Heart right ventricle (tissue), 16 donors: ENCODE results near the gene CRYL1. TPM values are rescaled to one million over a fixed set of nuclear protein-coding genes. Genes with fewer than 3 reads are reported as not detected.

Experiments used
- ATAC-seq, 8 donors: fragments of 200-7000 bp; cut with Tn5 transposase; one replicate each; pipeline ENCODE4 v1.9.1; 2020; ENCODE audit warnings: mild to moderate bottlenecking in 8 of 8, moderate library complexity in 8 of 8, moderate number of reproducible peaks in 1 of 8
- DNase-seq, 2 donors: peaks; one replicate each; pipeline ENCODE4 v3.0.0-alpha.2; 2020
- H3K27ac ChIP-seq, 10 donors: fragments of 200-600 bp; sonication (generic) in 2 of 10; one replicate each; pipeline versions ENCODE4 v1.5.0 to v1.8.0; 2020 to 2022; ENCODE audit warnings: mild to moderate bottlenecking in 3 of 10
- H3K27me3 ChIP-seq, 7 donors: fragments of 200-600 bp; one replicate each; pipeline ENCODE4 v1.8.0; 2021 to 2022; ENCODE audit warnings: mild to moderate bottlenecking in 2 of 7
- H3K36me3 ChIP-seq, 9 donors: fragments of 200-600 bp; sonication (generic) in 1 of 9; one replicate each; pipeline versions ENCODE4 v1.5.0 to v1.8.0; 2020 to 2022; ENCODE audit warnings: mild to moderate bottlenecking in 2 of 9
- H3K4me1 ChIP-seq, 9 donors: fragments of 200-600 bp; sonication (generic) in 1 of 9; one replicate each; pipeline versions ENCODE4 v1.5.0 to v1.8.0; 2020 to 2022; ENCODE audit warnings: mild to moderate bottlenecking in 4 of 9
- H3K4me3 ChIP-seq, 10 donors: fragments of 200-600 bp; sonication (generic) in 2 of 10; one replicate each; pipeline versions ENCODE4 v1.5.0 to v1.8.0; 2020 to 2022; ENCODE audit warnings: mild to moderate bottlenecking in 7 of 10, moderate library complexity in 2 of 10
- H3K9me3 ChIP-seq, 11 donors: fragments of 200-600 bp in 10 of 11; sonication (generic) in 2 of 11; one replicate each; pipeline versions ENCODE4 v1.5.0 to v1.8.0; 2013 to 2022; ENCODE audit warnings: mild to moderate bottlenecking in 2 of 11, control low read depth in 1 of 11, moderate library complexity in 1 of 11
- WGBS, 2 donors: extraction: QIAGEN DNeasy Blood & Tissue Kit; methylation state at CpG; one replicate each; pipeline ENCODE4 v1.1.7; 2013; ENCODE audit warnings: inconsistent platforms in 1 of 2; 5-methylcytosine and 5-hydroxymethylcytosine counted together
- intact Hi-C, 10 donors: fragments of 100-400 bp; cut with DNase I; formaldehyde crosslinking; loops; one replicate each; pipeline versions ENCODE4 v1.11.1 to v1.14.2; 2022
- polyA plus RNA-seq, 2 donors: library from polyadenylated mRNA; stranded (reverse); fragments of 200-250 nt; gene quantifications; one replicate each; pipeline ENCODE4 v1.2.3, GENCODE V29; 2013
- total RNA-seq, 10 donors: library from RNA; stranded (reverse); fragmentation: NEBNext Ultra II Directional in 3 of 10; extraction: Animal tissue kit (Norgen Biotek cat#: 25700) in 3 of 10; gene quantifications; one replicate each; pipeline versions ENCODE4 v1.2.1 to v1.2.4, GENCODE V29; 2021 to 2023
- TF ChIP-seq, protein P1 (sequence below), 9 donors: fragments of 200-600 bp; sonication (generic) in 2 of 9; IDR thresholded peaks; one replicate each; pipeline versions ENCODE4 v1.5.0 to v1.8.0; 2021 to 2022; ENCODE audit warnings: antibody characterized with exemption in 9 of 9, mild to moderate bottlenecking in 5 of 9, moderate library complexity in 1 of 9
- donor health status: Arrhythmogenic right ventricular cardiomyopathy.
- donor health status: ischemic (EF 13 %, LVEDD 7.1; RV severe dilation, severe dysfunction).
- donor health status: healthy with polysubstance abuse.
- donor health status: DM: no; HTN: yes; CAD: no.
- donor health status: DM: no; HTN: no; CAD: no.
- donor health status: ischemic (EF 25% LVEDD 6.9; RV normal size, moderate dysfunction).
- donor health status: ischemic (EF 25% LVEDD 5.7; RV mildly dilated, moderate dysfunction).
- donor health status: healthy.
- donor health status: DM: yes; HTN: yes; CAD: no.
- donor health status: Ischemic cardiomyopathy.
- donor health status: ischemic (EF 35%, LVEDD 5.7; RV mildly dilated, moderate dysfunction).
- donor health status: nonischemic (EF 11% LVEDD 7.7; RV severe dilation, severe dysfunction).
- donor health status: DM: yes; HTN: yes; CAD: no.
- donor health status: PGD.
- donor health status: ischemic (EF 29% LVEDD 5.4; RV normal size, mild dysfunction).
- donor health status: nonischemic (EF 23%, LVEDD 6.1; RV moderate dilation, normal function).

The CRYL1 gene
- total and polyA plus RNA-seq, 12 donors = 10.1 to 27.3 (median 23.2) TPM

DNA sequence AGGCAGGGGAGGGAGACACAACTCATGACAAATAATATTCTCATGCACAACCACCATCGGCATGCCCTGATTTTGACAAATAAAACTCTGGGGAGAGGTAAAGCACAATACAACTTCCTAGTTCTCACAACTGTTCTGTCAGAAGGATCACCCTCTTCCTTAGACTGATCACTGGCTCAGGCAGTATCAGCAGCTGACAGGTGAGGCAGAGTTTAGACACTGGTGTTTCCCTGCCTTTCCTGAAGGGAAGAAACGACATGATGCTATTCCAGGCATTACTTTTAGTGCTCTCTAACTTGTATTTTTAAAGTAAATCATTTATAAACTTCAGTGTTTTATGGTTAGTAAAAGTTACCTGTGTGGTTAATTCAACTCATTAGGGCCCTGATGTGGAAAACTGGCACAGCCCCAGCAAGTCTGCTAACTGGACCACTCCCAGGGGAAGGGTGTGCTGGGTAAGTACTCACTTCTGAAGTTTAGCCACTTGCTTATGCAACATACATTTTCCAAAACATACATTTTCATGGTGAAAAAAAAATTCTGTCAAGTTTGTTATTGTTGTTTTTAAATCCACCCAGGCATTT, 82.8 kb downstream of the CRYL1 start:
- no peak for ATAC-seq
- WGBS, 2 donors = 67 to 80% methylated on average over 2 of the region's 2 CpGs

GRCh38 chr13:20442375-20442774, 83.3 kb downstream of the CRYL1 start:
- Histone ChIP-seq H3K4me3 (no peak overlapping the region), H3K4me1 (peaks cover 0 to 20% (median 7%) of the 10 kb centered on the region in 9 donors), H3K9me3 (peaks cover 0 to 14% (median 0%) of the 10 kb centered on the region in 11 donors), H3K27me3 (no peaks in the 10 kb centered on the region), H3K36me3 (no peaks in the 10 kb centered on the region), H3K27ac (peak overlapping the region in 3 of 10 donors; percentile 14 to 28 (median 15))
- TF ChIP-seq, protein P1, sequence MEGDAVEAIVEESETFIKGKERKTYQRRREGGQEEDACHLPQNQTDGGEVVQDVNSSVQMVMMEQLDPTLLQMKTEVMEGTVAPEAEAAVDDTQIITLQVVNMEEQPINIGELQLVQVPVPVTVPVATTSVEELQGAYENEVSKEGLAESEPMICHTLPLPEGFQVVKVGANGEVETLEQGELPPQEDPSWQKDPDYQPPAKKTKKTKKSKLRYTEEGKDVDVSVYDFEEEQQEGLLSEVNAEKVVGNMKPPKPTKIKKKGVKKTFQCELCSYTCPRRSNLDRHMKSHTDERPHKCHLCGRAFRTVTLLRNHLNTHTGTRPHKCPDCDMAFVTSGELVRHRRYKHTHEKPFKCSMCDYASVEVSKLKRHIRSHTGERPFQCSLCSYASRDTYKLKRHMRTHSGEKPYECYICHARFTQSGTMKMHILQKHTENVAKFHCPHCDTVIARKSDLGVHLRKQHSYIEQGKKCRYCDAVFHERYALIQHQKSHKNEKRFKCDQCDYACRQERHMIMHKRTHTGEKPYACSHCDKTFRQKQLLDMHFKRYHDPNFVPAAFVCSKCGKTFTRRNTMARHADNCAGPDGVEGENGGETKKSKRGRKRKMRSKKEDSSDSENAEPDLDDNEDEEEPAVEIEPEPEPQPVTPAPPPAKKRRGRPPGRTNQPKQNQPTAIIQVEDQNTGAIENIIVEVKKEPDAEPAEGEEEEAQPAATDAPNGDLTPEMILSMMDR (IDR thresholded peaks at IDR 0.05) = no peak
- ATAC-seq (no peak), DNase-seq (no peak)
- intact Hi-C loops = no loop called here

More for the DNA sequence above, 82.8 kb downstream of the CRYL1 start:
- Histone ChIP-seq H3K36me3 (no peaks in the 10 kb centered on the region), H3K9me3 (peaks cover 0 to 19% (median 1%) of the 10 kb centered on the region in 11 donors), H3K27me3 (no peaks in the 10 kb centered on the region), H3K4me3 (no peak overlapping the region), H3K27ac (no peak overlapping the region), H3K4me1 (peaks cover 0 to 20% (median 7%) of the 10 kb centered on the region in 9 donors)
- intact Hi-C loops = no loop called here
- TF ChIP-seq, protein P1 (IDR thresholded peaks at IDR 0.05) = no peak
- DNase-seq = no peak

DNA sequence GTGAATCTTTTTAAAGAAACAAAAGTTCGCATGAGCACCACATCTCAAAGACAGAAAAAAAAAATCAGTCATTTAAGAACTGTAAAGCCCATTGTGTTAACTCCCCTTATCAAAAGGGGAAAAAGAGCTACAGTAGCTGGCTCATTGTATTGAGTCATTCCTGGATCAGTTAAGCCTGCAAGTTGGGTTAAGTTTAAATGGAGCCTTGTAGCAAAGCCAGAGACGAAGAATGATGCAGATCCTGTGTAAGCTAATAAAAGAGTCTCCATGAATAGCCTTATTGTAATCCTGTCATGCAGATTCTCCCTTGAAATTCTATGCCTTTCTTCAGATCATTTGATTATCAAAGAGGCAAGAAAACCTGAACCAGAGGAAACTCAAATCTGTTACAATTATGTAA, 83.8 kb downstream of the CRYL1 start:
- DNase-seq (no peak), ATAC-seq (peak in 1 of 8 donors; percentile 51)
- Histone ChIP-seq H3K4me3 (no peak overlapping the region), H3K4me1 (peaks cover 0 to 16% (median 7%) of the 10 kb centered on the region in 9 donors), H3K27me3 (no peaks in the 10 kb centered on the region), H3K36me3 (no peaks in the 10 kb centered on the region), H3K27ac (peak overlapping the region in 3 of 10 donors; percentile 14 to 28 (median 15)), H3K9me3 (peaks cover 0 to 11% (median 0%) of the 10 kb centered on the region in 11 donors)
- TF ChIP-seq, protein P1 (IDR thresholded peaks at IDR 0.05) = no peak
- 51 to 61% methylated on average over 2 of the region's 2 CpGs for WGBS, 2 donors
- intact Hi-C loops = no loop called here

DNA sequence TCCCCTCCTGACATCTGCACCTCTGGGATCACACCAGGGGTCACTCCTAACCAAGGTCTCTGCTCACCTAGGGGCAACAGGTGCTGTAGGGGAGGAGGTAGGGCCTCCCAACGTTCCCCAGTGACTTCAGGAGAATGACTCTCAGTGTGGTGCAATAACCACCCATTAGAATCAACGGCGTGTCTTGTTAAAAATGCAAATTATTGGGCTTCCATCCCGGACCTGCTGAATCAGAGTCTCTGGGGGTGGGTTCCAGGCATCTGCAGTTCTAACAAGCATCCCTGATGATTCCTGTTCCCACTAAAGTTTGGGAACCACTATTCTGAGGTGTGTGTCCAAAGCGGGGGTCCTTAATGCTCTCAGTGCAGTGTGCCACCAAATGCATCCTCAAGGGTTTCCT, 84.6 kb downstream of the CRYL1 start:
- intact Hi-C loops = no loop called here
- Histone ChIP-seq H3K4me3 (no peak overlapping the region), H3K9me3 (peaks cover 0 to 11% (median 0%) of the 10 kb centered on the region in 11 donors), H3K36me3 (peaks cover 0 to 6% (median 0%) of the 10 kb centered on the region in 9 donors), H3K27me3 (no peaks in the 10 kb centered on the region), H3K27ac (no peak overlapping the region), H3K4me1 (peaks cover 0 to 15% (median 4%) of the 10 kb centered on the region in 9 donors)
- ATAC-seq (no peak), DNase-seq (no peak)
- TF ChIP-seq, protein P1 (IDR thresholded peaks at IDR 0.05) = no peak
- WGBS, 2 donors = 76% methylated on average over 5 of the region's 5 CpGs
